ENCODE measurements around the gene DNAJC12. TPM values are rescaled to one million over a fixed set of nuclear protein-coding genes. Genes with fewer than 3 reads are reported as not detected.
"Not testable (repeated sequence)": the region's sequence is repeated elsewhere in the genome, so short reads cannot be mapped to it uniquely, and the experiment has no call there.

Gene DNAJC12
- polyA plus RNA-seq, 1 of the 3 experiments (the other 2 are of a cell fraction) = 7.9 TPM

DNA sequence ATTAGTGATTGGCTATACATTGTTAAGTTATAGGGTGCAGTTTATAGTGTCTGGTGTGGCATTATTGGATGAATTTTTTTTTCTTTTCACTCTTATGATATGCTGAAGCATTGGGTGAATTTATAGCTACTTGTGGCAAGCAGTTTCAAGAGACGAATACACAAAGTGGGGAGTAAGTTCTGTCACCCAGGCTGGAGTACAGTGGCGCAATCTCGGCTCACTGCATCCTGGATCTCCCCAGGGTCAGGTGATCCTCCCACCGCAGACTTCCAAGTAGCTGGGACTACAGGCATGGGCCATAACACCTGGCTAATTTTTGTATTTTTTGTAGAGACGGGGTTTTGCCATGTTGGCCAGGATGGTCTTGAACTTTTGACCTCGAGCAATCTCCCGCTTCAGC is 40.1 kb upstream of the DNAJC12 start:
- Histone ChIP-seq H3K9me3 (no peaks in the 10 kb centered on the region), H3K4me3 (ENCODE audit: low read depth in 2 of 2, low read length in 1 of 2) (no peak overlapping the region), H3K27me3 (ENCODE audit: insufficient read depth) (no peaks in the 10 kb centered on the region), H3K9ac (no peak overlapping the region), H3K79me2 (ENCODE audit: insufficient read depth) (no peaks in the 10 kb centered on the region), H3K4me1 (ENCODE audit: control insufficient read depth in 1 of 2, insufficient read depth in 2 of 2, low read depth in 1 of 2, low read length in 1 of 2) (no peaks in the 10 kb centered on the region), H3K9me2 (no peaks in the 10 kb centered on the region), H3K27ac (ENCODE audit: low read depth in 2 of 2, low read length in 1 of 2) (no peak overlapping the region), H3K36me3 (replicated peaks in 1 of 2; ENCODE audit: control insufficient read depth in 1 of 2, insufficient read depth in 2 of 2, low read length in 1 of 2) (no peaks in the 10 kb centered on the region), H3K4me2 (no peak overlapping the region), H2AFZ (ENCODE audit: low read depth) (no peak overlapping the region), H3F3A (replicated peaks; ENCODE audit: insufficient read depth) (no peaks in the 10 kb centered on the region), H4K20me1 (ENCODE audit: insufficient read depth) (no peaks in the 10 kb centered on the region)
- ChIA-PET POLR2A (no interaction called here), CTCF (interaction anchor here (2.7 kb wide), 1 partner anchor 22 kb away, joined by 12 read pairs; no protein-coding TSS in a partner anchor)
- 94% methylated on average over 7 of the region's 7 CpGs for WGBS (ENCODE audit: low lambda C conversion rate)
- DNase-seq = no peak
- no peak for TF ChIP-seq SIN3A (IDR thresholded peaks at IDR 0.05; ENCODE audit: borderline replicate concordance, low read depth, low read length)

DNA sequence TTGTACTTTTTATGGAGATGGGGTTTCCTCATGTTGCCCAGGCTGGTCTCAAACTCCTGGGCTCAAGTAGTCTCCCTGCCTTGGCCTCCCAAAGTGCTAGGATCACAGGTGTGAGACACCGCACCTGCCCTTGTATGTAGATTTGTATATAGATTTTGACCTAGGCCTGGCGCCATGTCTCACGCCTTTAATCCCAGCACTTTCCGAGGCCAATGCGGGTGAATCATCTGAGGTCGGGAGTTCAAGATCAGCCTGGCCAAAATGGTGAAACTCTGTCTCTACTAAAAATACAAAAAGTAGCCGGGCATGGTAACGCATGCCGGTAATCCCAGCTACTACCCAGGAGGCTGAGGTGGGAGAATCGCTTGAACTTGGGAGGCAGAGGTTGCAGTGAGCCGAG is 39.4 kb upstream of the DNAJC12 start:
- not testable (repeated sequence) for H3K36me3 ChIP-seq (replicated peaks in 1 of 2; ENCODE audit: control insufficient read depth in 1 of 2, insufficient read depth in 2 of 2, low read length in 1 of 2); H3K27ac ChIP-seq (ENCODE audit: low read depth in 2 of 2, low read length in 1 of 2); H3K9me3 ChIP-seq; DNase-seq; H3K79me2 ChIP-seq (ENCODE audit: insufficient read depth); H3F3A ChIP-seq (replicated peaks; ENCODE audit: insufficient read depth); H3K9me2 ChIP-seq; H4K20me1 ChIP-seq (ENCODE audit: insufficient read depth); H3K9ac ChIP-seq; H3K4me3 ChIP-seq (ENCODE audit: low read depth in 2 of 2, low read length in 1 of 2); H3K4me2 ChIP-seq; H3K27me3 ChIP-seq (ENCODE audit: insufficient read depth); H3K4me1 ChIP-seq (ENCODE audit: control insufficient read depth in 1 of 2, insufficient read depth in 2 of 2, low read depth in 1 of 2, low read length in 1 of 2); H2AFZ ChIP-seq (ENCODE audit: low read depth)
- WGBS (ENCODE audit: low lambda C conversion rate) = 92% methylated on average over 11 of the region's 11 CpGs
- ChIA-PET POLR2A (interaction anchor here (0.6 kb wide), 1 partner anchor 21 kb away, joined by 5 read pairs; no protein-coding TSS in a partner anchor), CTCF (interaction anchor here (2.7 kb wide), 1 partner anchor 22 kb away, joined by 12 read pairs; no protein-coding TSS in a partner anchor)

DNA sequence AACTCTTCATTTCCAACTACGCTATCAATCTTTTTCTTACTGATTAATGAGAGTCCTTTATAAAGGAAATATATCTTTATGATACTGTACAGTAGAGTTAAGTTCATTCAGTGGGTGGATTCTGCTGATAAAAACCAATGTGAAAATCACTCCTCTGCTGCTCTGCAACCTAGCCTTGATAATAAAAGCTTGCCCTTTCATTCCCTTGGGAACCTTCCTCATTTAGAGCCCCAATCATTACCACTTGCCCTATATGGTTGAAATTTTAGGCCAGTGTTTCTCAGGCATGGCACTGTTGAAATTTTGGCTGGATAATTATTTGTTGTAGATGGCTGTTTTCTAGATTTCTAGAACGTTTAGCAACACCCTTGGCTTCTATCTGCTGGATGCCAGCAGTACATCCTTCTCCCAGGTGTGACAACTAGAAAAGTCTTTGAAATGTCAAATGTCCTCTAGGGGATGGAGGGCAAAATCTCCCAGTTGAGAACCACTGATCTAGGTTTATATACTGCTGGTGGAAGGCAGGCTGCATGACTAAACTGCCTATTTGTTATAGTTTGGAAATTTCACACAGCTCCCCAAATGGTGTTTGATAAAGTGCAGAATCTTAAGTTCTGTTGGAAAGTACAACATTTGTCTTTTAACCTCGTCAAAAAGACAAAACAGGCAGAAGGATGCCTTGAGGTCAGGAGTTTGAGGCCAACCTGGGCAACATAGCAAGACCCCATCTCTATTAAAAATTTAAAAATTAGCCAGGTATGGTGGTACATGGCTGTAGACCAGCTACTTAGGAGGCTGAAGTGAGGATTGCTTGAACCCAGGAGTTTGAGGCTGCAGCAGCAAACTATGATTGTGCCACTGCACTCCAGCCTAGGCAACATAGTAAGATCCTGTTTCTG is 37.6 kb upstream of the DNAJC12 start:
- no peaks in the 10 kb centered on the region for H3K27me3 ChIP-seq (ENCODE audit: insufficient read depth)
- CTCF ChIA-PET = interaction anchor here (0.5 to 1.3 kb wide), 2 partner anchors 10 to 333 kb away, joined by 3 read pairs; no protein-coding TSS in a partner anchor
- H3K9me3 ChIP-seq = no peaks in the 10 kb centered on the region
- POLR2A ChIA-PET = no interaction called here
- DNase-seq = no peak
- no peak overlapping the region for H3K4me3 ChIP-seq (ENCODE audit: low read depth in 2 of 2, low read length in 1 of 2)
- H3K4me2 ChIP-seq = no peak overlapping the region
- H3K9ac ChIP-seq = no peak overlapping the region
- no peak overlapping the region for H3K27ac ChIP-seq (ENCODE audit: low read depth in 2 of 2, low read length in 1 of 2)
- H4K20me1 ChIP-seq (ENCODE audit: insufficient read depth) = no peaks in the 10 kb centered on the region
- H3K4me1 ChIP-seq (ENCODE audit: control insufficient read depth in 1 of 2, insufficient read depth in 2 of 2, low read depth in 1 of 2, low read length in 1 of 2) = no peaks in the 10 kb centered on the region
- H3F3A ChIP-seq (replicated peaks; ENCODE audit: insufficient read depth) = no peaks in the 10 kb centered on the region
- TF ChIP-seq ELF1 (IDR thresholded peaks at IDR 0.05) = no peak
- no peak for TF ChIP-seq TEAD4 (IDR thresholded peaks at IDR 0.05; ENCODE audit: borderline replicate concordance, insufficient read depth)
- no peak for TF ChIP-seq RFX5 (IDR thresholded peaks at IDR 0.05; ENCODE audit: low read length)
- TF ChIP-seq, protein P1, sequence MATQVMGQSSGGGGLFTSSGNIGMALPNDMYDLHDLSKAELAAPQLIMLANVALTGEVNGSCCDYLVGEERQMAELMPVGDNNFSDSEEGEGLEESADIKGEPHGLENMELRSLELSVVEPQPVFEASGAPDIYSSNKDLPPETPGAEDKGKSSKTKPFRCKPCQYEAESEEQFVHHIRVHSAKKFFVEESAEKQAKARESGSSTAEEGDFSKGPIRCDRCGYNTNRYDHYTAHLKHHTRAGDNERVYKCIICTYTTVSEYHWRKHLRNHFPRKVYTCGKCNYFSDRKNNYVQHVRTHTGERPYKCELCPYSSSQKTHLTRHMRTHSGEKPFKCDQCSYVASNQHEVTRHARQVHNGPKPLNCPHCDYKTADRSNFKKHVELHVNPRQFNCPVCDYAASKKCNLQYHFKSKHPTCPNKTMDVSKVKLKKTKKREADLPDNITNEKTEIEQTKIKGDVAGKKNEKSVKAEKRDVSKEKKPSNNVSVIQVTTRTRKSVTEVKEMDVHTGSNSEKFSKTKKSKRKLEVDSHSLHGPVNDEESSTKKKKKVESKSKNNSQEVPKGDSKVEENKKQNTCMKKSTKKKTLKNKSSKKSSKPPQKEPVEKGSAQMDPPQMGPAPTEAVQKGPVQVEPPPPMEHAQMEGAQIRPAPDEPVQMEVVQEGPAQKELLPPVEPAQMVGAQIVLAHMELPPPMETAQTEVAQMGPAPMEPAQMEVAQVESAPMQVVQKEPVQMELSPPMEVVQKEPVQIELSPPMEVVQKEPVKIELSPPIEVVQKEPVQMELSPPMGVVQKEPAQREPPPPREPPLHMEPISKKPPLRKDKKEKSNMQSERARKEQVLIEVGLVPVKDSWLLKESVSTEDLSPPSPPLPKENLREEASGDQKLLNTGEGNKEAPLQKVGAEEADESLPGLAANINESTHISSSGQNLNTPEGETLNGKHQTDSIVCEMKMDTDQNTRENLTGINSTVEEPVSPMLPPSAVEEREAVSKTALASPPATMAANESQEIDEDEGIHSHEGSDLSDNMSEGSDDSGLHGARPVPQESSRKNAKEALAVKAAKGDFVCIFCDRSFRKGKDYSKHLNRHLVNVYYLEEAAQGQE (IDR thresholded peaks at IDR 0.05; ENCODE audit: low read depth, low read length) = no peak
- no peak for TF ChIP-seq FOSL2 (IDR thresholded peaks at IDR 0.05; ENCODE audit: borderline replicate concordance, low read depth)
- TF ChIP-seq FOXJ3 (CRISPR knock-in tag; IDR thresholded peaks at IDR 0.05) = no peak
- no peak for TF ChIP-seq FOXM1 (IDR thresholded peaks at IDR 0.05; ENCODE audit: low read depth)
- TF ChIP-seq SIN3A (IDR thresholded peaks at IDR 0.05; ENCODE audit: borderline replicate concordance, low read depth, low read length) = no peak
- no peak for TF ChIP-seq RXRA (IDR thresholded peaks at IDR 0.05; ENCODE audit: borderline replicate concordance, low read depth)
- H3K79me2 ChIP-seq (ENCODE audit: insufficient read depth) = no peaks in the 10 kb centered on the region
- WGBS (ENCODE audit: low lambda C conversion rate) = 65% methylated on average over 3 of the region's 3 CpGs
- H3K9me2 ChIP-seq = no peaks in the 10 kb centered on the region
- H2AFZ ChIP-seq (ENCODE audit: low read depth) = no peak overlapping the region
- no peaks in the 10 kb centered on the region for H3K36me3 ChIP-seq (replicated peaks in 1 of 2; ENCODE audit: control insufficient read depth in 1 of 2, insufficient read depth in 2 of 2, low read length in 1 of 2)
